ENCODE data around the gene HPCAL1.

GRCh38 chr2:10306901-10307463 is 4.3 kb downstream of the HPCAL1 start:
- no peak for TF ChIP-seq EP300 (IDR thresholded peaks at IDR 0.05)
- no peak for TF ChIP-seq POLR2A (IDR thresholded peaks at IDR 0.05)

Data from tibial nerve (tissue), 3 donors.